ENCODE data around the gene EFNB2.

EFNB2 gene

GRCh38 chr13:106550570-106551135 is 15.2 kb upstream of the EFNB2 start:
- DNase-seq (ENCODE audit: low spot score): no peak

- no peak for DNase-seq (ENCODE audit: low spot score)
Observed at GRCh38 chr13:106548064-106548696, 12.7 kb upstream of the EFNB2 start.

- DNase-seq (ENCODE audit: low spot score): no peak
Observed at GRCh38 chr13:106541826-106542225, 6.4 kb upstream of the EFNB2 start.

GRCh38 chr13:106540613-106541012 is 5.2 kb upstream of the EFNB2 start:
- DNase-seq (ENCODE audit: low spot score): no peak

- no peak for DNase-seq (ENCODE audit: low spot score)
Observed at GRCh38 chr13:106537521-106537920, 2.1 kb upstream of the EFNB2 start.

GRCh38 chr13:106536244-106537034 is 977 bp upstream of the EFNB2 start:
- peak; percentile 87 for DNase-seq (ENCODE audit: low spot score)

- peak; percentile 24 for DNase-seq (ENCODE audit: low spot score)
Observed at GRCh38 chr13:106534639-106535551, 567 bp downstream of the EFNB2 start.

GRCh38 chr13:106533943-106534638 is 1.4 kb downstream of the EFNB2 start:
- DNase-seq (ENCODE audit: low spot score): peak; percentile 68

- peak; percentile 80 for DNase-seq (ENCODE audit: low spot score)
Observed at GRCh38 chr13:106533101-106533942, 2.1 kb downstream of the EFNB2 start.

- DNase-seq (ENCODE audit: low spot score): peak; percentile 74
Observed at GRCh38 chr13:106532111-106532929, 3.1 kb downstream of the EFNB2 start.

GRCh38 chr13:106530980-106531481 is 4.4 kb downstream of the EFNB2 start:
- peak; percentile 37 for DNase-seq (ENCODE audit: low spot score)

GRCh38 chr13:106530171-106530851 is 5.2 kb downstream of the EFNB2 start:
- DNase-seq (ENCODE audit: low spot score): peak; percentile 65

GRCh38 chr13:106529415-106530170 is 5.9 kb downstream of the EFNB2 start:
- no peak for DNase-seq (ENCODE audit: low spot score)

- no peak for DNase-seq (ENCODE audit: low spot score)
Observed at GRCh38 chr13:106528718-106529414, 6.6 kb downstream of the EFNB2 start.

GRCh38 chr13:106527826-106528225 is 7.6 kb downstream of the EFNB2 start:
- no peak for DNase-seq (ENCODE audit: low spot score)

- no peak for DNase-seq (ENCODE audit: low spot score)
Observed at GRCh38 chr13:106527445-106527801, 8.0 kb downstream of the EFNB2 start.

GRCh38 chr13:106526738-106527444 is 8.6 kb downstream of the EFNB2 start:
- no peak for DNase-seq (ENCODE audit: low spot score)
